GM19467 (cell line): ENCODE results near the gene IRF4.

Source experiments
- ATAC-seq: cut with Tn5 transposase; IDR thresholded peaks from one replicate; pipeline ENCODE4 v1.9.1; 2021; ENCODE audit warnings: mild to moderate bottlenecking, moderate library complexity; ENCODE audit not compliant: unreplicated experiment

Gene IRF4

DNA sequence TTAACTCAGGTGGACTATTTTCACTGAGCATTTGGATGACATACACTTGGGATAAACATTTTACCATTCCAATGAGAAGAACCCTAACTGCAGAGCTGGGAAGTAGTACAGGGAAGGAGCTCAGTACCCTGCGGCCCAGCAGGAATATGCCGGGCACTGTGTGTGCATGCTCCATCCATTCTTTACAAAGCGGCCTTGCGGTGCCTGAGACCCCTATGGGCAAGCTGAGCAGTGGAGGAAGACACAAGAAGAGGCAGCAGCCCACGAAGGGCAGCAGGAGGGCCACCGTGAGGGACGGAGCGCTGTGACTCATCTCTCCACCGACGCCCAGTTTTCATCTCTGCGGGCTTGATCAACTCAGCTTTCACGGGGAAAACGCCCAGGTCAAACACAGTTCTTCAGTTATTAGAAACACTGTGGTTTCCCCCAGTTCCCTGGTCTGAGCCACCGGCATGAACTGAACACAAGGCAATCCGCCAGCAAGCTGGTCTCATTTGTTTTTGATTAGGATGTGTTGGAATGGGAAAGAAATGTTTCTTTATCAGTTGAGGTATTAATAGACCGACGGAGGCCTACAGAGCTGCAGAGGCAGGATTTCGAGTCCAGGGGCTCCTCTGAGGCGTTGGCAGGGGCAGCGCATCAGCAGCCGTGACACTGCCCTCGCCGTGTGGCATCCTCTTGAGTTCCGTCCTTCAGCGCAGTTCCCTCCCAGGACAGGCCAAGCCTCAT is 44.9 kb downstream of the IRF4 start:
- no peak for ATAC-seq

DNA sequence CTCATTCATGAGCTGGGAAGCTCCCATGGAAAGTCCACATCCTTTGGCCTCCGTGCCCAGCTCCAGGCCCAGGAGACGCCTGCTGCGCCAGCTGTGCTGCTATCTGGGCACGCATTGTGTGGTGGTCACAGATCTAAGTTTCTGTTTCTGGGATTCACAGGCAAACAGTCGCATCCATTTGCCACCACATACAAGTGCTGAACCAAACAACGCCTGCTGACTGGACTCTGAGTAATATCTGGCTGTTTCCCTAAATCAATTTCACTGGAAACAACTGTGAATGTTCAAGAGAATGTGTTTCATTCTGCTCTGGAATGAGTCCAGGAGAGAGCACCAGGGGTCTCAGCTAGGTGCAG is 45.5 kb downstream of the IRF4 start:
- ATAC-seq, result no peak

- no peak for ATAC-seq
These were observed 47.1 kb downstream of the IRF4 start for GRCh38 chr6:438634-439170.

DNA sequence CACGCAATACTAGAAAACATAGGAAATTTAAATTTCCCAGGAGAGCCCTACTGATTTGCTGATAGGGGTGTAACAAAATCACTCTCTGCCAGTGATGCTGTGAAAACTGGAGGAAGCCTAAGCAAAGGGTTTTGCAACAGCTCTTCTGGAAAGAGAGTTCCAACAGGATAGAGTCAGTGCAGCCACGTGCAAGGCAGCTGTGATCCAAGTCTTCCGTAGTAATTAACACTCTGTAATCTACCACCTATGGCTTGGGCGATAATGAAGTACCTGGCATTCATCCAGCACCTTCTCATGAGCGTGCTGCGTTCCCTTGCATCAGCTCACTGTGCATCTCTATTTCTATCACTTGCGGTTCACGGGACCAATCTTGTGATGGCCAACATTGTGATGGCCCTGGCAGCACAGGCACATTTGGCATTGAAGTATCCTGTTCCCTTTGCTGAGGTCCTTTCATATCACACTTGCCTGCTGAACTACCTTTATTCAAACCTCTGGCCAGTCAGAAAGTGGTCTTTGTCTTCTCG is 48.2 kb downstream of the IRF4 start:
- ATAC-seq, result no peak

DNA sequence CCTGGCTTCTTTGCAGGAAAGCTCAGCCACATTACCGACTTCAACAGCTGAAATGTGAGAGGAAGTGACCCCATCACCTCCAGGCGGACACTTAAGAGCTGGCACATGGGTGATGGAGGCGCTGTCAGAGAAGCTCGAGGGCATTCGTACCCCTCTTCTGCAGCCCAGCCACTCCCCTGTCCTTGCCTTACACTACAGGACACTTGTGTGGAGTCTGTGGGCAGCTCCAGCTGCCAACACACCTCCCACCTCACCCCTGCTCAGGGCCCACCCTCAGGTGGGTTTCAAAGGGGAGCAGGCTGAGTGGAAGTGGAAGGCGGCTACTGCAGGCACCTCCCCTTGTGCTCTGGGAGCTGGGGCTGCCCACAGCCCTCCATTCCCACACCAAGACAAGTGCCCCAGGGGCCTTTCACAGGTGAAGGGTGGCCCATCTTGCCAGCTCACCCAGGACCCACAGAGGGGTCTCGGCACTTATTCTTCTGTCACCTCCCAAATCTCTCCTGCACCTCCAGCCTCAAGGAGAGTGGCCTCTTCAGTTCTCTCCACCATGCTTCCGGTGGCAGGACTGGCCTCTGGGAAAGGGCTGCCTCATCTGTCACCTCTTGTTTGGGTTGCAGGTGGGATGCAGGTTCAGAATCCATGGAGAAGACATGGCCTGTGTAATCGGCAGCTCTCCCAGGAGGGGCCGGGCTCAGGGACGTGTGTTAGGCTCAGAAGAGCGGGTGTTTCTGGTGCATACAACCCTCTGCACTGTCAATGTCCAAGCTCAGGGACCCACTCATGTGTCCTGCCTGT is 49.8 kb downstream of the IRF4 start:
- ATAC-seq, result no peak

DNA sequence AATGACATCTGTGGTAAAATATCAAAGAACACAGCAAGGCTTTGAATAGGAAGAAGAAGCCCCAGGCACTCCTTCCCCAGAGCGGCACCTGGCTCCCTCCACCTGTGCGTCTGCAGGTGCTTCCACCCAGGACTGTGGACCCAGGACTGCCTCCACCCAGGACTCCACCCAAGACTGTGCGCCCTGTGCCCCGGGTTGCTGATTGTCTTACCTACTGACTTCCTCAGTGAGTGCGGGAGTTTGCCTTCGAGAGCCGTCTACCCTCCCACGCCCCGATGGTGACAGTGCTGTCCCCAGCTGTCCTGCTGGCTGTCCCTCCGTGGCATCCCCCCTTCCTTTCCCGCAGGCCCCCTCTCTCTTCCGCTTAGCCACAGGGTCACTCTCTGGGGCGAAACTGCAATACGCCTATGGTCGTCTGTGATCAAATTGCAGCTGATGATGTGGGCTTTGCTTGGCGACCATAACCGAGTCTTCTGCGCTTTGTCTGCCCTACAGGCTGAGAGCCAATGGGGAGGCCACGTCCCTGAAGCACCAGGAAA is 52.1 kb downstream of the IRF4 start:
- no peak for ATAC-seq

DNA sequence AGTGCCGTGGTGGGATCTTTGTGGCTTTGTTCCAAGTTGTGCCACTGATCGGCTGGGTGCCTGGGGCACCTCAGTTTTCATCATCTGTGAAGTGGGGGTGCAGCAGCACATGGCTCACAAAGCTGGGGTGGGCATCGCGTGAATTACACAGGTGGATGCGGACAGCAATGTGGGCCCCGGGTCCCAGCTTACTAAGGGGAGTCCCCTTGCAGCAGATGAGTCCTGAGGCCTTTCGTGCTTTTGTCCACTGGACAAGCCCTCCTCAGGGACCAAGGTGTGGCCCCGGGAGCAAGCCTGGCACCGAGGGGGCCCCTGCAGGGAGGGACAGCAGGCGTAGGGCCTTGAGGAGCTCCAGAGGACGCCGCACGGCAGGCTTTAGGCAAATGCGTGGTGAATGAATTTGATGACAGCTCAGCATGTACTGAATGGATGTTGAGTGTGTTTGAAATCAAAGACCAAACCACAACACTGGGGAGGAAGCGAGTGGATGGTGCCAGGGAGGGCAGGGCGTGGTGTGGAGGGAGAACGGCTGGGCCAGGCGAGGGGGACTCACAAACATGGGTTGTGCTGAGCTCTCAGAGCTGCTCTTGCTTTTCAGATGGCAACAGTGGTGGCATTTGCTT is 53.2 kb downstream of the IRF4 start:
- no peak for ATAC-seq

- ATAC-seq, result no peak
These were observed 54.2 kb downstream of the IRF4 start for GRCh38 chr6:445571-446417.

DNA sequence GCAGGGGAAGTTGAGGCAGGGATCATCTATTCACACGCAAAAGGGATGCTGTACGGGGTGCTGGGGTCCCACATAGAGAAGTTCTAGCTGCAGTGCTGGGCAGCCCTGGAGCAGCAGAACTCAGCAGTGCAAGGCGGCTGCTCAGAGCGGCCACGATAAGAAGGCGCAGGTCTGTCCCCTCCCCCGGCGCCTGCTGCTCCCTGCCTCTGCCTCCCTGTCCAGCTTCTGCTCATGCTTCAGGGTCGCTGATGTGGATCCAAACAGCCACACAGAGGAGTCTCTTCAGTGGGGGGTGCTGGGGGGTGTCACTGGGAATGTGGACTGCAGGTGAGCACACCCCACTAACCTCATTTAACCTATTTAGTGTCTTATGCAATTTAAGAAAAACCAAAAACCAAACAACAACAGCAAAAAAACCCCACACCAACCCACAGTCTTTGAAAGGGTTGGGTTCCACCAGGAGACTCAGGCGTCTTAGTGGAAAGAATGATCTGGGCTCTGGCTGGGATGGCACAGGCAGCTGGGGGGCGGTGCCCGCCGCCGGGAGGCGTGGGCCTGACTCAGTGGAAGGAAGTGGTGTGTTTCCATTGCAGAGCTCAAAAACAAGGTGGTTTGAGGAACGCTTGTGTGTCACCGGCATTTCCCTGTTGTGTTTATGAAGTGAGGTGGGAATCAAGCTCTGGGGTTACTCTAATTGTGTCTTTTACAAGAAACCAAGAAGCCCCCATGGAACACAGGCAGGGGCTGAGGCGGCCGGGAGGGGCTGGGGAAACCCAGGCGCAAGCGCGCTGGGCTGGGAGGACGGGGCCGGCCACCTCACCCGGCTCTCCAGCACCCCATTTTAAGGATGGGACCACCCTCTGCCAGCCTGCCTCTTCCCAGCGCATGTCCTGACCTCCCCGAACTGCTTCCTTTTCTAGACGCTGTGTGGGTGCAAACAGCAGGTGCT is 55.1 kb downstream of the IRF4 start:
- ATAC-seq, result no peak

DNA sequence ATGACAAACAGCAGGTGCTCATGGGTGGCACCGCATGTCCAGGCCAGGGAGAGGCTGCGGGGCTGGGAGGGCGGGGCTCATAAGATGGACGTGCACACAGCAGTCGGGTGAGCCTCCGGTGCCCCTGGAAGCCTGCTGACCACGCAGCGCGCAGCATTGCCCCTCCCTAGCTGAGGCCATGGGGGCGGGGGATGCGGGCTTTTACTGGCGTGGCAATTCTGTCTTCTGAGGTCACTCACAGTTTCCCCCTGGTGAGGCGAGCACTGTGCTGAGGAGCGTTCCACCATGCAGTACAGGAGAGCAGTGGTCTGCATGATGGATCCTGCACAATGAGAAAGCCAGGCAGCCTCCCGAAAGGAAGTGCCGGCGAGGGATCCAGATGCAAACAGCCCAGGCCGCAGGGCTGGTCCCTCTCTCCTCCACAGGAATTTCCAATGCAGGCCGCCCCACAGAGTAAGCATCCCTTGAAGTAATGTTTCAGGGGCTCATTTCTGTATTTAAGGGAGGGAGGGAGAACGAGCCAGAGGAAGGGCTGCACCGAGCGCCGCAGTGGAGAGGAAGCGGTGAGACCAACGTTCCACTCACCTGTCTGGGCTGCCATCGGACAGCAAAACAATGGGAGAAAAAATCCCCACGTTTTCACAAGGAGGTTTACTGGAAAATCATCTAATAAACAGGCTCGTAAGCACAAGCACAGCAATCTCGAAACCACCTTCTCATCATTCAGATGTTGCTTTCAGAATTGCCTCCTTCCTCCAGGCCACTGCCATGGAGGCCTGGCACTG is 56.0 kb downstream of the IRF4 start:
- ATAC-seq, result no peak

DNA sequence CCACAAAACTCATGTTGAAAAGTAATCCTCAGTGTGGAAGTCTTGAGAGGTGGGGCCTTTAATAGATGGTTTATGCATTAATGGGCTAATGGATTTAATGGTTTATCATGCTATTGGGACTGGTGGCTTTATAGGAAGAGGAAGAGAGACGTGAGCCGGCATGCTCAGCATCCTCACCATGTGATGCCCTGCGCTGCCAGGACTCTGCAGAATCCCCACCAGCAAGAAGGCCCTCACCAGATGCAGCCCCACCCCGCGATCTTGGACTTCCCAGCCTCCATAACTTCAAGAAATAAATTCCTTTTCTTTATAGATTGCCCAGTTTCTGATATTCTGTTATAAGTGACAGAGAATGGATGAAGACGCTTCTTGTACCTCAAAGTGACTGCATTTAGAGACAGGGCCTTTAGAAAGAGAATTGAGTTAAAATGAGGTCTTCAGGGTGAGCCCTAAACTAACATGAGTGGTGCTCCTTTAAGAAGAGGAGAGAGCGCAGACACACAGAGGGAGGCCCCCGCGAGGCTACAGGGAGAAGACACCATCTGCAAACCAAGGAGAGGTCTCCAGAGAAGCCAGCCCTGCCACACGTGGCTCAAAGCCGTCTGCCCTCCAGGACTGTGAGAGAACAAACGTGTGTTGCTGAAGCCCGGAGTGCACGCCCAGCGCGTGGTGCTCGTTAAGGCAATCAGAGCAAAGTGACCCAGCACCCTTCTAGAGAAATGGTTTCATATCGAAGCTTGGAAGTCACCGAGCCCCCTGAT is 56.9 kb downstream of the IRF4 start:
- no peak for ATAC-seq

- no peak for ATAC-seq
These were observed 57.5 kb downstream of the IRF4 start for GRCh38 chr6:449057-449430.

DNA sequence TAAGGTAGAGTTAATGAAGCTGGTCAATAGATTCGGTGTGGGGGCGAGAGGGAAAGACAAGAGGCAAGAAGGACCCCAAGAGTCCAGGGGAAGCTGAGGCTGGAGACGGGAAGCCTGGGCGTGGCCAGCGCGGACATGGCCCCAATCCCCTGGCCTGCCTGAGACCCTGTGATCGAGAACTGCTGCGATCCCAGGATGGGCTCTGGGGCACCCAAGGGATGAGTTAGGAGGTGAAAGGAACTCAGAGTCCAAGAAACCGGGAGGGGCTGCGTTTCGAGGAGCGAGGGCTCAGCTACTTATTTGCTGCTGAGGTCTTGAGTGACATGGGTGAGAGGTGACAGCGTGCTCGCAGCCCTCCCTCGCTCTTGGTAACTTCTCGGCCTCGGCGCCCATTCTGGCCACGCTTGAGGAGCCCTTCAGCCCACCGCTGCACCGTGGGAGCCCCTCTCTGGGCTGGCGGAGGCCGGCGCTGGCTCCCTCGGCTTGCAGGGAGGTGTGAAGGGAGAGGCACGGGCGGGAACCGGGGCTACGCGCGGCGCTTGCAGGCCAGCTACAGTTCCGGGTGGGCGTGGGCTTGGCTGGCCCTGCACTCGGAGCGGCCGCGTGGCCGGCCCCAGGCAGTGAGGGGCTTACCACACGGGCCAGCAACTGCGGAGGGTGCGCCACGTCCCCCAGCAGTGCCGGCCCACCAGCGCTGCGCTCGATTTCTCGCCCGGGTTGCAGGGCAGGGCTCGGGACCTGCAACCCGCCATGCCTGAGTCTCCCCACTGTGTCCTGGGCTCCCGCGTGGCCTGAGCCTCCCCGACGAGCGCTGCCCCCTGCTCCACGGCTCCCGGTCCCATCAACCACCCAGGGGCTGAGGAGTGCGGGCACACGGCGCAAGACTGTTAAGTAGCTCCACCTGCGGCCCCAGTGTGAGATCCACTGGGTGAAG is 58.2 kb downstream of the IRF4 start:
- no peak for ATAC-seq

GRCh38 chr6:451336-451735 is 59.8 kb downstream of the IRF4 start:
- no peak for ATAC-seq

DNA sequence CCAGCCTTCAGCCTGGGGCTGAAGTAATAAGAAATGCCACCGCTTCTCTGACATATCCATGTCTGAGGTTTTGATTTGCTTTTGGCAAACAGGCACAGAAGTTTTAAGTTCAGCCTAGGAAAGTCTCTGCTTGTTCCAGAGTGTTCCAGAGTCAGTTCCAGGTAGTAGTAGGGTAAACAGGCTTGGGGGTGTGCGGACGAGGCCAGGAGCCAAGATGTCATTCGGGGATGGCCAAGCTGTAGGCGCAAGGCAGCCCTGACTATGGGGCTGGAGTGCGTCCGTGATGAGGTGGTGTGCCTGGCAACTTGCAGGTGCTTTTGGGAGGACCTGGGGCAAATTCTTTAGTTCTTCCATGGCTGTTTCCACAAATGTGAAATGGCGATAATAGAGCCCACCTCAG is 60.3 kb downstream of the IRF4 start:
- ATAC-seq, result no peak

DNA sequence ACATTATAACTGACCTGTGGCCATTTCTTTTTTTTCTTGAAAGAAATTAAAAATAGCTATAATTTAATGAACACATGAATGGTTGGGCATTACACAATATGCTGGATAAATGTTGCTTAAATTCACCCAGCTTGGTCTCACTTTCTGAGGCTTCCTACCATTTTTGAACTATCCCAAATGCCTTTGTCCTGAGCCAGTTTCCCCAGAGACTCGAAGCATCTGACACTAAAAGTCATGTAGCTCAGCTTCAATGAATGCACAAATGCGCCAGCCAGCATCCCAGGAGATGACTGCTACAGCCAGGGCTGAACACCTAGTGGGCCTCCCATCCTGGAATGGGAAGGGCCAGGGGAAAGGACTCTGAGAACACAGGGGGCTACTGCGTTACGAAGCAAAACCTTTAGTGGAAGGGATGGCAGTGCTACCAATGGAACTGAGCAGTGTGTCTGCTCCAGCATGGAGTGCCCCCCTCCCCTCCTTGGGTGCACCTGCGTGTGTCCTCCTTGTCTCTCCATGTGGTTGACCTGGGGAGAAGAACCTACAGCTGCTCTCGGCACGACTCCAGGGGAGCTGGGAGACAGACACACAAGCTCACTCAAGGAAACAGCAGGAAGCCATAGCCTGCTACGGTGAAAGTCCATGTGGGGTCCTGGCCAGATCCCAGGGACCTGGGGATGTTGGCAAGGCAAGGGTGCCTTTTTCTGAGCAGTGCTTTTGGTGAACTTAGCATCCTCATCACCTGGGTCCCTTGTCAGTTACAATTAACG is 60.9 kb downstream of the IRF4 start:
- ATAC-seq, result no peak
